ENCODE results near the gene RPS6KA3.

Gene RPS6KA3

GRCh38 chrX:20118065-20118824 lies 148.5 kb downstream of the RPS6KA3 start:
- TF ChIP-seq GLIS3 (CRISPR knock-in tag; IDR thresholded peaks at IDR 0.05) (no peak), BACH2 (CRISPR knock-in tag; IDR thresholded peaks at IDR 0.05; ENCODE audit: borderline replicate concordance) (no peak), ZC3H10 (CRISPR knock-in tag; IDR thresholded peaks at IDR 0.05) (no peak), ZNF8 (CRISPR knock-in tag; IDR thresholded peaks at IDR 0.05) (no peak), ARNTL (CRISPR knock-in tag; IDR thresholded peaks at IDR 0.05; ENCODE audit: borderline replicate concordance, low read depth) (no peak), ZNF70 (CRISPR knock-in tag; IDR thresholded peaks at IDR 0.05) (no peak), ISL1 (CRISPR knock-in tag; IDR thresholded peaks at IDR 0.05) (no peak), ZFP3 (CRISPR knock-in tag; IDR thresholded peaks at IDR 0.05) (no peak), ZFP30 (CRISPR knock-in tag; IDR thresholded peaks at IDR 0.05) (no peak), POU6F1 (CRISPR knock-in tag; IDR thresholded peaks at IDR 0.05; ENCODE audit: borderline replicate concordance, low read depth) (no peak), CSRNP3 (CRISPR knock-in tag; IDR thresholded peaks at IDR 0.05) (no peak), PPARA (CRISPR knock-in tag; IDR thresholded peaks at IDR 0.05; ENCODE audit: borderline replicate concordance) (no peak), RARB (CRISPR knock-in tag; IDR thresholded peaks at IDR 0.05) (no peak), SNAI2 (CRISPR knock-in tag; IDR thresholded peaks at IDR 0.05) (no peak), ZNF565 (CRISPR knock-in tag; conservative IDR thresholded peaks at IDR 0.05; ENCODE audit: low read depth) (no peak), TCF4 (CRISPR knock-in tag; IDR thresholded peaks at IDR 0.05; ENCODE audit: borderline replicate concordance) (no peak)
- TF ChIP-seq, protein P1, sequence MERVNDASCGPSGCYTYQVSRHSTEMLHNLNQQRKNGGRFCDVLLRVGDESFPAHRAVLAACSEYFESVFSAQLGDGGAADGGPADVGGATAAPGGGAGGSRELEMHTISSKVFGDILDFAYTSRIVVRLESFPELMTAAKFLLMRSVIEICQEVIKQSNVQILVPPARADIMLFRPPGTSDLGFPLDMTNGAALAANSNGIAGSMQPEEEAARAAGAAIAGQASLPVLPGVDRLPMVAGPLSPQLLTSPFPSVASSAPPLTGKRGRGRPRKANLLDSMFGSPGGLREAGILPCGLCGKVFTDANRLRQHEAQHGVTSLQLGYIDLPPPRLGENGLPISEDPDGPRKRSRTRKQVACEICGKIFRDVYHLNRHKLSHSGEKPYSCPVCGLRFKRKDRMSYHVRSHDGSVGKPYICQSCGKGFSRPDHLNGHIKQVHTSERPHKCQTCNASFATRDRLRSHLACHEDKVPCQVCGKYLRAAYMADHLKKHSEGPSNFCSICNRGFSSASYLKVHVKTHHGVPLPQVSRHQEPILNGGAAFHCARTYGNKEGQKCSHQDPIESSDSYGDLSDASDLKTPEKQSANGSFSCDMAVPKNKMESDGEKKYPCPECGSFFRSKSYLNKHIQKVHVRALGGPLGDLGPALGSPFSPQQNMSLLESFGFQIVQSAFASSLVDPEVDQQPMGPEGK (CRISPR knock-in tag; IDR thresholded peaks at IDR 0.05; ENCODE audit: borderline replicate concordance) = no peak
- TF ChIP-seq, protein P2, sequence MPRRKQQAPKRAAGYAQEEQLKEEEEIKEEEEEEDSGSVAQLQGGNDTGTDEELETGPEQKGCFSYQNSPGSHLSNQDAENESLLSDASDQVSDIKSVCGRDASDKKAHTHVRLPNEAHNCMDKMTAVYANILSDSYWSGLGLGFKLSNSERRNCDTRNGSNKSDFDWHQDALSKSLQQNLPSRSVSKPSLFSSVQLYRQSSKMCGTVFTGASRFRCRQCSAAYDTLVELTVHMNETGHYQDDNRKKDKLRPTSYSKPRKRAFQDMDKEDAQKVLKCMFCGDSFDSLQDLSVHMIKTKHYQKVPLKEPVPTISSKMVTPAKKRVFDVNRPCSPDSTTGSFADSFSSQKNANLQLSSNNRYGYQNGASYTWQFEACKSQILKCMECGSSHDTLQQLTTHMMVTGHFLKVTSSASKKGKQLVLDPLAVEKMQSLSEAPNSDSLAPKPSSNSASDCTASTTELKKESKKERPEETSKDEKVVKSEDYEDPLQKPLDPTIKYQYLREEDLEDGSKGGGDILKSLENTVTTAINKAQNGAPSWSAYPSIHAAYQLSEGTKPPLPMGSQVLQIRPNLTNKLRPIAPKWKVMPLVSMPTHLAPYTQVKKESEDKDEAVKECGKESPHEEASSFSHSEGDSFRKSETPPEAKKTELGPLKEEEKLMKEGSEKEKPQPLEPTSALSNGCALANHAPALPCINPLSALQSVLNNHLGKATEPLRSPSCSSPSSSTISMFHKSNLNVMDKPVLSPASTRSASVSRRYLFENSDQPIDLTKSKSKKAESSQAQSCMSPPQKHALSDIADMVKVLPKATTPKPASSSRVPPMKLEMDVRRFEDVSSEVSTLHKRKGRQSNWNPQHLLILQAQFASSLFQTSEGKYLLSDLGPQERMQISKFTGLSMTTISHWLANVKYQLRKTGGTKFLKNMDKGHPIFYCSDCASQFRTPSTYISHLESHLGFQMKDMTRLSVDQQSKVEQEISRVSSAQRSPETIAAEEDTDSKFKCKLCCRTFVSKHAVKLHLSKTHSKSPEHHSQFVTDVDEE (CRISPR knock-in tag; IDR thresholded peaks at IDR 0.05) = no peak
- no peak for ATAC-seq

- TF ChIP-seq RARB (CRISPR knock-in tag; IDR thresholded peaks at IDR 0.05) = no peak
- no peak for TF ChIP-seq ESRRG (CRISPR knock-in tag; IDR thresholded peaks at IDR 0.05)
- no peak for TF ChIP-seq ZNF565 (CRISPR knock-in tag; conservative IDR thresholded peaks at IDR 0.05; ENCODE audit: low read depth)
- TF ChIP-seq OSR1 (CRISPR knock-in tag; IDR thresholded peaks at IDR 0.05) = no peak
- TF ChIP-seq CREB5 (CRISPR knock-in tag; IDR thresholded peaks at IDR 0.05; ENCODE audit: low read depth) = no peak
- TF ChIP-seq ZNF8 (CRISPR knock-in tag; IDR thresholded peaks at IDR 0.05) = no peak
- no peak for TF ChIP-seq CSDC2 (CRISPR knock-in tag; IDR thresholded peaks at IDR 0.05)
- TF ChIP-seq GLIS3 (CRISPR knock-in tag; IDR thresholded peaks at IDR 0.05) = no peak
- TF ChIP-seq TOX (CRISPR knock-in tag; IDR thresholded peaks at IDR 0.05; ENCODE audit: borderline replicate concordance) = no peak
- no peak for TF ChIP-seq ZFP30 (CRISPR knock-in tag; IDR thresholded peaks at IDR 0.05)
- TF ChIP-seq, protein P1 (CRISPR knock-in tag; IDR thresholded peaks at IDR 0.05; ENCODE audit: borderline replicate concordance) = no peak
- ATAC-seq = peak; percentile 62
These were observed 150.0 kb downstream of the RPS6KA3 start, which contains the start of gene MAP7D2 for GRCh38 chrX:20116577-20117240. TSS of gene MAP7D2 (minus strand) at chrX:20116907. CDS start at chrX:20116879, 28 bp downstream.
